Activated CD8-positive, alpha-beta T cell treated with anti-CD3 and anti-CD28 coated beads for 36 hours (primary cell): Measurements from ENCODE around the gene PLPPR4. TPM values are rescaled to one million over a fixed set of nuclear protein-coding genes. Genes with fewer than 3 reads are reported as not detected.
"Not testable (repeated sequence)": the region's sequence is repeated elsewhere in the genome, so short reads cannot be mapped to it uniquely, and the experiment has no call there.

ENCODE experiments used
- ATAC-seq: fragments of 200-7000 bp; cut with Tn5 transposase; one replicate; pipeline ENCODE4 v1.10.0; 2021; ENCODE audit warnings: mild to moderate bottlenecking, moderate library complexity
- CTCF ChIA-PET: fragments of 350-600 bp; sonication (Branson Sonifier 250); formaldehyde crosslinking; loops from one replicate; lab custom pipeline; 2021; ENCODE audit warnings: antibody characterized with exemption; lab: Charles Lee
- POLR2A ChIA-PET: fragments of 350-600 bp; sonication (Branson Sonifier 250); formaldehyde crosslinking; loops from one replicate; lab custom pipeline; 2021; ENCODE audit warnings: antibody characterized with exemption; lab: Charles Lee
- DNase-seq: peaks from one replicate; pipeline ENCODE4 v3.0.0-alpha.2; 2020
- H3K27ac Mint-ChIP-seq: one replicate; pipeline ENCODE4 v1.8.0; 2021; ENCODE audit warnings: mild to moderate bottlenecking, mixed read lengths
- H3K27me3 Mint-ChIP-seq: one replicate; pipeline ENCODE4 v1.8.0; 2021; ENCODE audit warnings: mixed read lengths
- H3K36me3 Mint-ChIP-seq: one replicate; pipeline ENCODE4 v1.8.0; 2021; ENCODE audit warnings: low read depth, mixed read lengths
- H3K4me1 Mint-ChIP-seq: one replicate; pipeline ENCODE4 v1.8.0; 2021; ENCODE audit warnings: low read depth, mixed read lengths
- H3K4me3 Mint-ChIP-seq: one replicate; pipeline ENCODE4 v1.8.0; 2021; ENCODE audit warnings: mild to moderate bottlenecking, moderate library complexity, mixed read lengths
- H3K9me3 Mint-ChIP-seq: one replicate; pipeline ENCODE4 v1.8.0; 2021; ENCODE audit warnings: mixed read lengths
- intact Hi-C: fragments of 100-400 bp; cut with micrococcal nuclease; formaldehyde crosslinking; loops from one replicate; pipeline ENCODE4 v1.10.0; 2022
- total RNA-seq, 2 experiments: library from RNA; stranded (reverse); gene quantifications; one replicate each; pipeline ENCODE4 v1.2.3, GENCODE V29; 2021
- TF ChIP-seq, protein P1 (sequence below): fragments of 200-600 bp; IDR thresholded peaks from one replicate; pipeline ENCODE4 v1.8.0; 2022; ENCODE audit warnings: antibody characterized with exemption, mild to moderate bottlenecking

The PLPPR4 gene
- total RNA-seq, 2 experiments from 2014 or later: not detected

DNA sequence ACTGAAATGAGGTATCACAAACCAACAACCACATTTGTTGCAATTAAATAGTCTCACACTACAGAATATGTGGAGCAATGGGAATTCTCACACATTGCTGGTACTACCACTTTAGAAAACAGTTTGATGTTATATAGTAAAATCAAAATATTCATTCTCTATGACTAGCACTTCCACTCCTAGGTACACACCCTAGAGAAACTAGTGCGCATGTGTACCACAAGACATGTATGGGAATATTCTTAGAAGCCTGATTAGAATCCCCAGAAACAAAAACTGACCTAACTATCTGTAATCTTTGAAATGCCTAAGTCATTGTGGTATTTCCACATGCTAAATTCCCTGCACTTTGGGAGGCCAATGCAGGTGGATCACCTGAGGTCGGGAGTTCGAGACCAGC, 18.1 kb upstream of the PLPPR4 start:
- DNase-seq (no peak), ATAC-seq (no peak)
- POLR2A ChIA-PET: no interaction called here
- CTCF ChIA-PET: no interaction called here
- H3K4me1 Mint-ChIP-seq: no peaks in the 10 kb centered on the region
- H3K27ac Mint-ChIP-seq: no peak overlapping the region
- peaks cover 1% of the 10 kb centered on the region for H3K9me3 Mint-ChIP-seq
- no peaks in the 10 kb centered on the region for H3K27me3 Mint-ChIP-seq
- no peaks in the 10 kb centered on the region for H3K36me3 Mint-ChIP-seq
- H3K4me3 Mint-ChIP-seq: no peak overlapping the region
- intact Hi-C loops: no loop called here
- TF ChIP-seq, protein P1, sequence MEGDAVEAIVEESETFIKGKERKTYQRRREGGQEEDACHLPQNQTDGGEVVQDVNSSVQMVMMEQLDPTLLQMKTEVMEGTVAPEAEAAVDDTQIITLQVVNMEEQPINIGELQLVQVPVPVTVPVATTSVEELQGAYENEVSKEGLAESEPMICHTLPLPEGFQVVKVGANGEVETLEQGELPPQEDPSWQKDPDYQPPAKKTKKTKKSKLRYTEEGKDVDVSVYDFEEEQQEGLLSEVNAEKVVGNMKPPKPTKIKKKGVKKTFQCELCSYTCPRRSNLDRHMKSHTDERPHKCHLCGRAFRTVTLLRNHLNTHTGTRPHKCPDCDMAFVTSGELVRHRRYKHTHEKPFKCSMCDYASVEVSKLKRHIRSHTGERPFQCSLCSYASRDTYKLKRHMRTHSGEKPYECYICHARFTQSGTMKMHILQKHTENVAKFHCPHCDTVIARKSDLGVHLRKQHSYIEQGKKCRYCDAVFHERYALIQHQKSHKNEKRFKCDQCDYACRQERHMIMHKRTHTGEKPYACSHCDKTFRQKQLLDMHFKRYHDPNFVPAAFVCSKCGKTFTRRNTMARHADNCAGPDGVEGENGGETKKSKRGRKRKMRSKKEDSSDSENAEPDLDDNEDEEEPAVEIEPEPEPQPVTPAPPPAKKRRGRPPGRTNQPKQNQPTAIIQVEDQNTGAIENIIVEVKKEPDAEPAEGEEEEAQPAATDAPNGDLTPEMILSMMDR: no peak

DNA sequence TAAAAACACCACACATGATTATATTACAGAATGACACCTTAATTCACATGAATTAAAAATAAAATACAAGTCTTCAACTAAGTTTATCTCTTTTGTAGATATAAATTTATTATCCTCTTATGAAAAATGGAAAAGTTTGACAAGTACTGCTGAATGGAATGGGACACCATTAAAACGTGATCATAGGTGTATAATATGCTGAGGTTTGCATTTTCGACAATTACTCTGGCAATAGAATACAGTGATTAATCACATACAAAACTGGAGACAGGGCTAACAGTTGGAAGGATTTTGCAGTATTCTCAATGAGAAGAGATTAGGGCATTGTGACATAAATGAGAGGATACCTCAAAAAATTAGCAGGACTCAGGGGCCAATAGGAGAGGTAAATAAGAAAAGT, 17.1 kb upstream of the PLPPR4 start:
- ATAC-seq (no peak), DNase-seq (no peak)
- intact Hi-C loops: no loop called here
- no peak overlapping the region for H3K4me3 Mint-ChIP-seq
- ChIA-PET POLR2A (no interaction called here), CTCF (no interaction called here)
- H3K36me3 Mint-ChIP-seq: no peaks in the 10 kb centered on the region
- TF ChIP-seq, protein P1: no peak
- H3K4me1 Mint-ChIP-seq: no peaks in the 10 kb centered on the region
- H3K9me3 Mint-ChIP-seq: peaks cover 4% of the 10 kb centered on the region
- H3K27me3 Mint-ChIP-seq: no peaks in the 10 kb centered on the region
- no peak overlapping the region for H3K27ac Mint-ChIP-seq

DNA sequence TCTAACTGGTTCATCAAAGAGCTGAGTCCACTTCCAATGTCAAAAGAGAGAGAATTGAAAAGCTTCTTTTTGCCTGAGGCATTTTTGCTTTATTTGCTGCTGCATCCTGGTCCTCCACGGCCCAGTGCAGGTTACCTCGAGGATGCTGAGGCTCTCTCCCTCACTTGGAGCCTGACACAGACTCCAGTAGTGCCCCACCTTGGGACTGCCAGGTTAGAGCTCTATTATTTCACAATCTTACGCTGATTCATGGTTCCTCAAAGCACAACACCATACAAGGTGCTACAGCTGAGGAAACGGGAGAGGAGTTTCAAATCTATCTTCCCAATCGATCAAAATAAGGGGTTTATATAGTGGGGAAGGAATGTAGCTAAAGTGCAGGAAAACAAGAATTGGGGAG, 13.6 kb upstream of the PLPPR4 start:
- TF ChIP-seq, protein P1: no peak
- Mint-ChIP-seq H3K27ac (no peak overlapping the region), H3K4me3 (no peak overlapping the region), H3K4me1 (no peaks in the 10 kb centered on the region), H3K27me3 (no peaks in the 10 kb centered on the region), H3K36me3 (no peaks in the 10 kb centered on the region), H3K9me3 (peaks cover 4% of the 10 kb centered on the region)
- ATAC-seq (no peak), DNase-seq (no peak)
- POLR2A ChIA-PET: no interaction called here
- CTCF ChIA-PET: no interaction called here
- intact Hi-C loops: no loop called here

DNA sequence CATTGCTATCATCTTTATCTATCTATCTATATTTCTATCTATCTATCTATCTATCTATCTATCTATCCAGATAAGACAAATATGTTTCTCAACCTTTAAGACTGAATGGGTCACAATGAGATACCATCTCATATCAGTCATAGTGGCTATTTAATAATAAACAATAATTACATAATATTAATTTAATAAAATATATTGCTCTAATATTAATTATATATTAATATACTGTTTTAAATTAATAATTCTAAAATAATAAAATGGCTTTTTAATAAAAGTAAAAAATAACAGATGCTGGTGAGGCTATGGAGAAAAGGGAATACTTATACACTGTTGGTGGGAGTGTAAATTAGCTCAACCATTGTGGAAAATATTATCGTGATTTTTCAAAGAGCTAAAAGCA, 13.0 kb upstream of the PLPPR4 start:
- Mint-ChIP-seq H3K27ac (no peak overlapping the region), H3K4me1 (no peaks in the 10 kb centered on the region)
- POLR2A ChIA-PET: no interaction called here

DNA sequence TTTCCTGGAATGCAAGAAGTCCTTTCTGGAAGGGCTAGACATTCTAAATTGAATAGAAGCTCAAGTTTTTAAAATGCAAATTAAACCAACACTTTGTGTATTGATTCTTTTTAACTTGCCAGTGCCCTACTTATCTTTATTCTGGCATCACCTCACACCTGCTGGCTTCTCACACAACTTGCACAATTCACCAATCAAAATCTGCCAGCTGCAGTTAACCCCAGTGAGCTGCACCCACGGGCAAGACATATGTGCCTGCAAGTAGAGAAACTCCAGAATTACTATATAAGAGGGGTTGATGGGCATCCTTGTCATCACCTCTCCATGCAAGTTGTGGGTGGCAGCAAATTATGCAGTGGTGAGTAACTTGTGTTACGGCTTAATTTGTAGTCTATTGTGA, 11.7 kb upstream of the PLPPR4 start:
- intact Hi-C loops: no loop called here
- no peaks in the 10 kb centered on the region for H3K27me3 Mint-ChIP-seq
- no peak overlapping the region for H3K4me3 Mint-ChIP-seq
- peaks cover 2% of the 10 kb centered on the region for H3K9me3 Mint-ChIP-seq
- ChIA-PET POLR2A (no interaction called here), CTCF (no interaction called here)
- no peaks in the 10 kb centered on the region for H3K4me1 Mint-ChIP-seq
- DNase-seq (no peak), ATAC-seq (no peak)
- H3K27ac Mint-ChIP-seq: no peak overlapping the region
- H3K36me3 Mint-ChIP-seq: no peaks in the 10 kb centered on the region
- TF ChIP-seq, protein P1: no peak

More for the DNA sequence above, 13.0 kb upstream of the PLPPR4 start:
- H3K4me3 Mint-ChIP-seq: no peak overlapping the region
- TF ChIP-seq, protein P1: no peak
- DNase-seq (no peak), ATAC-seq (no peak)
- H3K9me3 Mint-ChIP-seq: peaks cover 4% of the 10 kb centered on the region
- H3K27me3 Mint-ChIP-seq: no peaks in the 10 kb centered on the region
- CTCF ChIA-PET: no interaction called here
- intact Hi-C loops: no loop called here
- H3K36me3 Mint-ChIP-seq: no peaks in the 10 kb centered on the region

DNA sequence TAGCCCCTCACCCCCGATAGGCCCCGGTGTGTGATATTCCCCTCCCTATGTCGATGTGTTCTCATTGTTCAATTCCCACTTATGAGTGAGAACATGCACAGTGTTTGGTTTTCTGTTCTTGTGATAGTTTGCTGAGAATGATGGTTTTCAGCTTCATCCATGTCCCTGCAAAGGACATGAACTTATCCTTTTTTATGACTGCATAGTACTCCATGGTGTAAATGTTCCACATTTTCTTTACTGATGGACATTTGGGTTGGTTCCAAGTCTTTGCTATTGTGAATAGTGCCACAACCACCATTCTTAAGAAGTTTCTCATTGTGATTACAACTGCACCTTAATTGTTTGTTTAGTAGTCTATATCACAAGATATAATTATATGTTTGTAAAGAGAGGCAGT, 3.9 kb upstream of the PLPPR4 start:
- H3K36me3 Mint-ChIP-seq, intact Hi-C loops, POLR2A ChIA-PET, DNase-seq, H3K9me3 Mint-ChIP-seq, CTCF ChIA-PET, H3K4me3 Mint-ChIP-seq, ATAC-seq, H3K4me1 Mint-ChIP-seq, H3K27ac Mint-ChIP-seq: not testable (repeated sequence)
- H3K27me3 Mint-ChIP-seq: peaks cover 29% of the 10 kb centered on the region
